Cardiac atrium fibroblast (primary cell): ENCODE measurements around the gene GET3. TPM values are rescaled to one million over a fixed set of nuclear protein-coding genes. Genes with fewer than 3 reads are reported as not detected.

Source experiments
- total RNA-seq: library from RNA; depleted of rRNA; stranded (reverse); fragments of >200 nt; gene quantifications from 2 replicates; pipeline ENCODE4 v1.2.3, GENCODE V29; 2015

GET3 gene
- 62.5 and 74.4 TPM in 2 replicates for total RNA-seq

GRCh38 chr19:12736995-12737834, at the start of gene GET3:
TSS of gene GET3 (plus strand) at chr19:12737497. CDS start at chr19:12737506, 9 bp downstream.

GRCh38 chr19:12696366-12697335, 40.6 kb upstream of the GET3 start, which contains the start of gene FBXW9:
TSS of gene FBXW9 (minus strand) at chr19:12696631. CDS start at chr19:12696581, 50 bp downstream.

GRCh38 chr19:12723641-12724426, 13.5 kb upstream of the GET3 start, which contains the start of gene TNPO2:
TSS of gene TNPO2 (minus strand) at chr19:12723932. CDS start at chr19:12720977, 2,955 bp downstream.

GRCh38 chr19:12751635-12752034, 14.3 kb downstream of the GET3 start, which contains the start of gene BEST2:
TSS of gene BEST2 (plus strand) at chr19:12751791. CDS start at chr19:12752593, 802 bp downstream.

GRCh38 chr19:12774588-12775555, 37.6 kb downstream of the GET3 start, which contains the start of gene HOOK2:
TSS of gene HOOK2 (minus strand) at chr19:12775552. CDS start at chr19:12775449, 103 bp downstream.

GRCh38 chr19:12791345-12792050, 54.2 kb downstream of the GET3 start, which contains the start of gene JUNB:
TSS of gene JUNB (plus strand) at chr19:12791486. CDS start at chr19:12791772, 286 bp downstream.

Other genes with a start within 250 kb of the GET3 start
- 3.1 and 7.0 TPM in 2 replicates for gene ZNF564, start 186.0 kb upstream of the GET3 start, total RNA-seq
- gene ZNF490, start 126.7 kb upstream of the GET3 start, total RNA-seq = 4.7 and 7.1 TPM in 2 replicates
- 6.3 and 6.9 TPM in 2 replicates for gene ZNF791, start 126.6 kb upstream of the GET3 start, total RNA-seq
- 75.3 and 96.9 TPM in 2 replicates for gene MAN2B1, start 70.8 kb upstream of the GET3 start, total RNA-seq
- gene WDR83, start 70.7 kb upstream of the GET3 start, total RNA-seq = 5.7 and 6.1 TPM in 2 replicates
- gene DHPS, start 55.6 kb upstream of the GET3 start, total RNA-seq = 52.3 and 60.5 TPM in 2 replicates
- gene GNG14, start 49.5 kb upstream of the GET3 start, total RNA-seq = not detected in 2 replicates
- 7.0 and 10.0 TPM in 2 replicates for gene FBXW9, start 40.9 kb upstream of the GET3 start, total RNA-seq
- 29.5 and 37.2 TPM in 2 replicates for gene TNPO2, start 13.6 kb upstream of the GET3 start, total RNA-seq
- 307 and 330 TPM in 2 replicates for gene TRIR, start 2.8 kb upstream of the GET3 start, total RNA-seq
- not detected in 2 replicates for gene BEST2, start 14.3 kb downstream of the GET3 start, total RNA-seq
- 11.7 and 22.7 TPM in 2 replicates for gene HOOK2, start 38.1 kb downstream of the GET3 start, total RNA-seq
- gene JUNB, start 54.0 kb downstream of the GET3 start, total RNA-seq = 265 and 362 TPM in 2 replicates
- 292 and 317 TPM in 2 replicates for gene PRDX2, start 64.3 kb downstream of the GET3 start, total RNA-seq
- gene THSD8, start 64.6 kb downstream of the GET3 start, total RNA-seq = not detected in 2 replicates
- 4.4 and 7.4 TPM in 2 replicates for gene RNASEH2A, start 69.1 kb downstream of the GET3 start, total RNA-seq
- not detected in 2 replicates for gene RTBDN, start 97.1 kb downstream of the GET3 start, total RNA-seq
- 0.32 TPM in 1 of 2 replicates, not detected in the other for gene MAST1, start 101.0 kb downstream of the GET3 start, total RNA-seq
- 38.8 and 48.1 TPM in 2 replicates for gene DNASE2, start 144.0 kb downstream of the GET3 start, total RNA-seq
- not detected in 2 replicates for gene KLF1, start 149.7 kb downstream of the GET3 start, total RNA-seq
- gene GCDH, start 153.7 kb downstream of the GET3 start, total RNA-seq = 48.1 and 54.3 TPM in 2 replicates
- 0.16 TPM in 1 of 2 replicates, not detected in the other for gene SYCE2, start 181.8 kb downstream of the GET3 start, total RNA-seq
- gene FARSA, start 196.2 kb downstream of the GET3 start, total RNA-seq = 48.0 and 52.2 TPM in 2 replicates
- gene CALR, start 201.1 kb downstream of the GET3 start, total RNA-seq = 1,632 and 1,793 TPM in 2 replicates
- 72.2 and 78.1 TPM in 2 replicates for gene RAD23A, start 208.4 kb downstream of the GET3 start, total RNA-seq
- gene GADD45GIP1, start 219.7 kb downstream of the GET3 start, total RNA-seq = 36.6 and 45.5 TPM in 2 replicates
- not detected in 2 replicates for gene DAND5, start 232.1 kb downstream of the GET3 start, total RNA-seq